AG10803 (cell line): Measurements from ENCODE around the gene NR2C2AP.

Source experiments
- DNase-seq: peaks from one replicate; pipeline ENCODE4 v3.0.0; 2010; ENCODE audit warnings: low read depth
- H3K4me3 ChIP-seq: 2 replicates; pipeline ENCODE4 v1.5.1; 2011; ENCODE audit warnings: mild to moderate bottlenecking, low read length, control low read depth
- CTCF ChIP-seq: conservative IDR thresholded peaks from 2 replicates; pipeline ENCODE4 v1.5.1; 2011; ENCODE audit warnings: mild to moderate bottlenecking, low read length, control low read depth, inconsistent platforms

The NR2C2AP gene

GRCh38 chr19:19151418-19151817 lies 51.8 kb downstream of the NR2C2AP start:
- DNase-seq = no peak
- TF ChIP-seq CTCF = no peak
- no peak overlapping the region for H3K4me3 ChIP-seq
